ENCODE data around the gene SLC6A7.

The SLC6A7 gene

DNA sequence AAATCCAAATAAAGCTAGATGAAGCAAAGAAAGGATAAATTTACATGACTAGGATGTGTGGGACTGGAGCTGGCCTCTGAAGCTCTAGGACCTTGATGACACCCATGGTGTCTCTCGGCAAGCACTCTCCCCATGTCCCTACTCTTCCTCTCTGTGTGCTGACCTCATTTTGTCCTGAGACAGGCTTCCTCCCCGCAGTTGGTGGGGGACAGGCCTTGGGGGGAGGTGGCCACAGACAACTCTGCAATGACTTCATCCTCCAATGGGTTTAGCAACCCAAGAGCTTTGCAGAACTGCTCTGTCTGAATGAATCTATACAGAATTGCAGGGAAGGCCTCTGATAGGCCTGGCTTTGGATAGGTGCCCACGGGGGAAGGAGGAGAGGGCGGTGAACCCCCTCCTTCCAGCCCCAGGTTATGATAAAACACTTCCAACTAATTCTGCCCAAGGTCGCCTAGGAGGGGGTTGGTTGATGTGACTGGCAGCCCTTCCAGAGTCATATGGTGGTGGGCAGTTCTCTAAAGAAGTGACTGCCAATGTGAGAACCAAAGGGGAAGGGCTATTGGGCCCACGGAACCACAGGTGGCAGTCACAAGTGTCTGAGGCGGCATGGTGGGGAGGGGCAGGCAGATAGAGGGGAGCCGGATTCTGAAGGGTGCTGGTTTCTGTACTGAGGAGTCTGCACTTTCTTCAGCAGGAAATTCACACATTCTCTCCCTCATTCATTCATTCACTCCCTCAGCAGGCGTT is 6.0 kb downstream of the SLC6A7 start:
- no peak for DNase-seq

DNA sequence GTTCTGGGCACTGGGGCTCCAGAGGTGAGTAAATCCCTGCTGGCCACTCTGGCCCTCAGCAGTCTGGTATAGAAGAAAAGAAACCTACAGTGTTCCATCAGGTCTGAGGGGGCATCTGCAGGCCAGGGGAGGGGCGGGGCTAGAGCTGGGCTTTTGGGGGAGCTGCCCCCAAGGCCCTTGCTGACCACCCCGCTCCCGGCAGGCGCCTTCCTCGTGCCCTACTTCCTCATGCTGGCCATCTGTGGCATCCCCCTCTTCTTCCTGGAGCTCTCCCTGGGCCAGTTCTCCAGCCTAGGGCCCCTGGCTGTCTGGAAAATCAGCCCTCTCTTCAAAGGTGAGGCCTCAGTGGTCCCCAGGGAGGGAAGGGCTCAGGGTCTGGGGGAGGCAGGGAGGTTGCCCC is 6.7 kb downstream of the SLC6A7 start:
- no peak for DNase-seq

DNA sequence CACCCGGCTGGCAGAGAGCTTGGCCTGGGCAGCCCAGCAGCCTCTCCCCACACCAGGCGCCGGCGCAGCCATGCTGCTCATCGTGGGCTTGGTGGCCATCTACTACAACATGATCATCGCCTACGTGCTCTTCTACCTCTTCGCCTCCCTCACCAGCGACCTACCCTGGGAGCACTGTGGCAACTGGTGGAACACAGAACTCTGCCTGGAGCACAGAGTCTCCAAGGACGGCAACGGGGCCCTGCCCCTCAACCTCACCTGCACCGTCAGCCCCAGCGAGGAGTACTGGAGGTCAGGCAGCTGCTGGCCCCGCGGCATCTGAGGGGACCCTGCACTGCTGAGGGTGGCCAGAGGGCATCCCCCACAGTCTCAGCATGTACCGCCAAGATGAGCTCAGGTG is 7.1 kb downstream of the SLC6A7 start:
- no peak for DNase-seq

DNA sequence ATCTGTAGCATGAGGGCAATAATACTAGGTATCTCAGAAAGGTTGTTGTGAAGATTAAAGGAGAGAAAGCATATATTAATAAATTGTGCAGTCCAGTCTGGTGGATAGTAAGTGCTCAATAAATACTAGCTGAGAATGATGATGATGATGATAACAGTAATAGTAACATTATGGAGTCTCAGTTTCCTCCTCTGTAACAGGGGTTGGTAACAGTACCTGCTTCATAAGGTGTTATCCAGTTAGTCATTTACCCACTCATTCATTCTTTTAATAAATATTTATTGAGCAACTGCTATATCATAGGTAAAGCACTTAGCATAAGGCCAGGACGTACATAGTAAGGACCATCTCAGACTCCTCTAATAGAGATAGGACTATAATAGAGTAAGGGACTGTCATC is 7.6 kb downstream of the SLC6A7 start:
- DNase-seq = no peak

DNA sequence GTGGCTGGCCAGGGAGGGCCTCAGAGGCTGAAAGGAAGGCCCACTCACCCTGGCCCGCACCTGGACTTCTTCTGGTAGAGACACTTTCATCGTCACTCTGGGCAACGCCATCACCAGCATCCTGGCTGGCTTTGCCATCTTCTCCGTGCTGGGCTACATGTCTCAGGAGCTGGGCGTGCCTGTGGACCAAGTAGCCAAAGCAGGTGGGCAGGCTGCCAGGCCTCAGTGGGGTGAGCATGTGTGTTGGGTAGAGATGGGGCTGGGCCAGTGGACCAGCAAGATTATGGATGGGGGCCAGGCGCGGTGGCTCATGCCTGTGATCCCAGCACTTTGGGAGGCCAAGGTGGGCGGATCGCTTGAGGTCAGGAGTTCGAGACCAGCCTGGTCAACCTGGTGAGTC is 12.6 kb downstream of the SLC6A7 start:
- DNase-seq = no peak

DNA sequence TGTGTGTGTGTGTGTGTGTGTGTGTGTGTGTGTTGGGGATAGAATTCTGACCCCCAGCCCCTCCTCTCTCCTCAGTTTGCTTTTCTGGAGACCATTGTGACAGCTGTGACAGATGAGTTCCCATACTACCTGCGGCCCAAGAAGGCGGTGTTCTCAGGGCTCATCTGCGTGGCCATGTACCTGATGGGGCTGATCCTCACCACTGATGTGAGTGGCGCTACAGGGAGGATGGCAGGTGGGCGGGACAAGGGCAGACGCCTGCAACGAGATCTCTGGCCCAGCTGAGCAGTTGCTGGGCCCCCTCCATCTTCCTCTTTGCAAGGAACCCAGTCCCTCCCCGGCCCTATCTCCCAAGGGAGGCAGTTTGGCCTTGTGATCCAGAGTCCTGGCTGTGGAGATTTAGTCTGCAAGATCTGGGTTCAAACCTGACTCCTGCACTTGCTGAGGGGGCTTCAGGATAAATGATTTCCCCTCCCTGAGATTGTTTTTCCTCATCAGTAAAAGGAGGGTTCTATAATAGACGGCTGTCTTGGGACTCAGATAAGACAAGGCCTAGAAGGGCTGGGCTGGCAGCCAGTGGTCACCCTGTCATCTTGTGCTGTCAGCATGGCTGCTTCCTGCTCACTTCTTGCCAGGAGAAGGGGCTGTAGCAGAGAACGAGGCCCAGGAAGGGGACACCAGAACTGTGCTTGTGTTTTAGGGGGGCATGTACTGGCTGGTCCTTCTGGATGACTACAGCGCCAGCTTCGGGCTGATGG is 14.1 kb downstream of the SLC6A7 start:
- no peak for DNase-seq

DNA sequence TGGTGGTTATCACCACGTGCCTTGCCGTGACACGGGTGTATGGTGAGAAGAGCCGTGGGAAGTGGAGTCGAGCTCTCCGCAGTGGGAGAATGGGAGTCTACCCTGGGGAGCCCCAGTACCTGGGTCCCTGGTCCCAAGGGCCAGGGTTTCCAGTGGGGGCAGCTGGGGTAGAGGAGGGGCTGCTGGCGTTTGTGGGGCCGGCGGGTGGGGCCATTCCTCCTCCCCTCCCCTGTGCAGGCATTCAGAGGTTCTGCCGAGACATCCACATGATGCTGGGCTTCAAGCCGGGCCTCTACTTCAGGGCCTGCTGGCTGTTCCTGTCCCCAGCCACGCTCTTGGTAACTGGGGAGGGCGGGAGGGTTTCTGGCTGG is 14.7 kb downstream of the SLC6A7 start:
- no peak for DNase-seq

DNA sequence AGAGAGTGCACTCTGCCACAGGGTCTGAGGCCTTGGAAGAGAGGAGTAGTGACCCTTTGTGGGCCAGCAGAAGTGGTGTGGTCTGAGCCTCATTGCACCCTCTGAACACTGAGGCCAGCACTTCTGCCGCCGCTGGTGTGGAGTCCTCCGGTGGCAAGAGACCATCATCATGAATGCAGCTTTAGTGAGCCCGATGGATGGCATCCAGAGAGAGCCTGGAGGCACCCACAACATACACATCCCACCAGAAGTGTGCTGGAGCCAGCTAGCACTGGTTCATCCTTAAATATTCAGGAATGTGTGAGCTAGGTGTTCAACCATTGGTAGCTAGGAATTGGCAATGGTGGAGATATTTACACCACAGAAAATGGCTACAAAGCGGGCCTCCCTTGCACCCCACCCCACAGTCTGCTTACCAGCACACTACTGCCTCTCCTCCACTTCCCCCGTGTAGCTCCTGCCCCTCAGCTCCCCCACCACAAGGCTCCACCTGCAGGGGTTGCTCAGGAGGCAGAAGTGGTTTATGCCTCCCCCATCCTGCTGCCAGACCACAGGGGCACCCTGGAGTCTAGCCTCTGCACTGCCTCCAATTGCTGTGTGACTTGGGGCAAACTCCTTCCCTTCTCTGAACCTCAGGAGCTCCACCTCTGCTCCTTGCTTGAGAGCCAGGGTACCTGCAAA is 16.4 kb downstream of the SLC6A7 start:
- no peak for DNase-seq

DNA sequence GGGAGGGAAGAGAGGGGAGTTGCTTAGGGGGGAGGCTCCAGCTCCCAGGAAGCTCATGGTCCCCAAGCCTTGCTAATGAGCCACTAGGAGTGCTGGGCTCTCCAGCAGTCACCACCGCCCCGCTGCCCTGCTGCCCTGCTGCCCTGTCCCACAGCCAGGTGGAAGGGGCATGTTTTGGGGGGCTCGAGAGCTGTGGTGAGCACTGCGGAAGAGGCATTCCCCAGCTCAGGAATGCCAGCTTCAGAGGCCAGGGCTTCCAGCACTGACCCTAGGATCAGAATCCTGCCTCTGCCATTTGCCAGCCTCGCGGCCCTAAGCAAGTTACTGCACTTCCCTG is 16.9 kb downstream of the SLC6A7 start:
- DNase-seq = no peak

DNA sequence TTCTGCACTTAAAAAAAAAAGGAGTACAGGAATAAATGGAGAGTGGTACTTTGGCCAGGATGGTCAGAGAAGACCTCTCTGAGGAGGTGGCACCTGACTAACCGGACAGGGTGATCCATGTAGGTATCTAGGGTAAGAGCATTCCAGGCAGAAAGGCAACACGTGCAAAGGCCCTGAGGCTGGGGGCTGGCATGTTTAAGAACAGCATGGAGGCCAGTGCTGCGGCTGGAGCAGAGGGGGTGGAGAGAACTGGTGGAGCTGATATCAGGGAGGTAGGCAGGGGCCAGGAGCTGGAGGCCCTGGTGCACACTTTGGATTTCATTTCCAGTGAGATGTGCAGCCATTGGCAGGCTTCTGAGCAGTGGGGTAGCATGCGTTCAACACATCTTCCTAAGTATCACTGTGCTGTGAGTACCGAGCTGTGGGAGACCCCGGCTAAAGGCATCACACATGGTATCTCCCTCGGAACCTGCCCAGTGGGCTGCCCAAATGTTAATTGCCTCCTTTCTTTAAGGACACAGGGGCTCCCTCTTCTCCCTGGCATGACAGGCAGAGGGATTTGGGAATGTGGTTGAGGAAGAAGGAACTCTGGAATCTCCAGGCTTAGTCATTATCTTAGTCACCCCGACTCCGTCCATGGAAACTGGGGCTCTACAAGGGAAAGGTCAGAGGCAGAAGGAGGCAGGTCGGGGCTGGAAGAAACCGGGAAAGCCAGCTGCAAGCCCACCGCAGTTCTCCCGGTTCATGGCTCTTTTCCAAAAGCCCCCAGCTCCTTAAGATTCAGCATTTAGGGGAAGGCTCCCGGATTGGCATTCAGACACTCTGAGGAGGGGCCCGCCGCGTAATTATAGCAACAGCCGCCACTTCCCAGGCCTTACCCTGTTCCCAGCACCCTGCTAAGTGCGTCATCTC is 18.6 kb downstream of the SLC6A7 start:
- DNase-seq = peak; percentile 63

DNA sequence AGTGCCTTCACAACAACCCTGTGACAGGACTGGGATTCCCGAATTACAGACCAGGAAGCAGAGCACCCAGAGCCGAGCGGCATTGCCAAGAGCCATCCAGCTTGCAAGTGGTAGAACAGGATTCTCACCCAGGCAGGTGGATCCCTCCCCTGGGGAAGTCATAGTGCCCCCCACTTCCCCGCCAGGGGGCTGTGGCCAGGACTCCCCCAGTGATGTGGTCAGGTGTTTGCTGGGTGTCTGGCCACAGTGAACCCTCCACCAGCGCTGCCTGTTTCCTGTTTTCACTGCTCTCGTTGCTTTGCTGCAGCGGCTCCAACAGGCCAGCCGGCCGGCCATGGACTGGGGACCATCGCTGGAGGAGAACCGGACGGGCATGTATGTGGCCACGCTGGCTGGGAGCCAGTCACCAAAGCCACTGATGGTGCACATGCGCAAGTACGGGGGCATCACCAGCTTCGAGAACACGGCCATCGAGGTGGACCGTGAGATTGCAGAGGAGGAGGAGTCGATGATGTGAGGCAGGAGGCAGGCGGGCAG is 19.3 kb downstream of the SLC6A7 start:
- peak; percentile 51 for DNase-seq

DNA sequence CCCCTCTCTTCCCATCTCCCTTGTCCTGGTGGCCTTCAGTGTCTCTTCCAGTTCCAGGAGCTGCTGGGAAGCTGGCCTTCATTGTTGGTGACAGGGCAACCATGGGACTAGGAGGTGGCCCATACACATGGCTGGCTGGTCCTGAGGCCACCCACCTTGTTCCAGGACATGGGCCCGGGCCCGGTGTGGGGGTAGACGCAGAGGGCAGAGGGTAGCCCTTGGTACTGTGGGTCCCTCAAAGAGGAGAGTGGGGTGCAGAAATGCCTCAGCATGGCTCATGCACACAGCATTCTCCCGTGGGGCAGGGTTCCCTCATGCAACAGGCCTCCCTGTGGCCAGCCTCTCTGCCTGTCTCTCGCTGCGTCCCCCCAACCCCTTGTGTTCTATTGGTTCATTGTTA is 20.8 kb downstream of the SLC6A7 start:
- DNase-seq = no peak

DNA sequence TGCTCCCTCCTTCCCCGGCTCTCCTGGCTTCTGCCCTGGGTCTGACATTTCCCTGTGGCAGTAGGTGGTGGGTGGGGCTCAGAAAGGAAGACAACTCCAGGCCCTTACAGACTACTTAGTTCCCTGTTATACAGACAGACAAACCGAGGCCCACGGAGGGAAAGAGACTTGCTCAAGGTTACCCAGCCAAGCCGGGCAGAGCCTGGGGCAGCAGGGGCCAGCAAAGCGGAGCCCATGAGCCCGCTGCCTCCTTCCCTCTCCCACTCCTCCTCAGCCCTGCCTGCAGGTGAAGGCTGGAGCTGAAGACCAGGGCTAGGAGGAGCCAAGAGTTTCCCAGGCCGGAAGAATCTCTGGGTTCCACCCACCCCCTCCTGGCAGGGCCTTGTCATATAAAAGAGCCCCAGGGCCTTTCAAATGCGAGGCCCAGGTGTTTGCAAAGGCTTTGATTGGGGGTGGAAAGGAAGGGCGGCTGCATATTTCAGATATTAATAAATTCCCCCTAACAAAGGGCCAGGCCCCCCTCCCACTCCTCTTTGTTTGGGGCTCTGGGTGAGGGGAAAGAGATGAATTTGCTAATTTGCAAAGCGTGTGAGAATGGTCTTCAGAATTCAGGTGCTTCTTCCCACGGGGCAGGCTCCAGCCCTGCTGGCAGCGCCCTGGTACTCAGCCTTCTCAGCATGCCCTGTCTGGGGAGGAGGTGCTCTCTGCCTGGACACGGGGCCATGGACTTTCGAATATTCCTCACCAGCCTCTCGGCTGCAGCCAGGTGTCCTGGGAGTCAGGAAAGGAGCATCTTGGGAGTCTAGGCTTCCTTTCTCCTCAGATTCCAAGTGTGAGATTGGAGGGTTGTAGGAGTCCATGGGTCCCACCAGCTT is 21.5 kb downstream of the SLC6A7 start:
- DNase-seq = no peak

DNA sequence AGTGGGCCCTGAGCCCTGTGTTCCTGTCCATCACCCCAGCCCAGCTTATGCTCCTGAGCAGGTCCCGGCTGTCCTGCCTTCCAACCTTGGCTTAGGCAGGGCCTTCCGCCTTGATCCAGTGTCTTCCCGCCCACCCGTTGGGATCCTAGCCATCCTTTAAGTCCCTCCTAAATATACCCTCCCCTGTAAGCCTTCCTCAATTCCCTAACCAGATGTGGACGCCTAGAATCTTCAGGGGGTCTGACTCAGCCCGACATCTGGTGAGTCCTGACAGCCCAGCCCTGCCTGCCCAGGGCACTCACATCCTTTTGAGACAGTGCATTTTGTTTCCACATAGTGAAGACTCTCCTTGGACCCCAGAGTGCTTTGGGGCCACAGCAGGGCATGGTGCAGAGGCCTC is 23.7 kb downstream of the SLC6A7 start:
- peak; percentile 83 for DNase-seq

DNA sequence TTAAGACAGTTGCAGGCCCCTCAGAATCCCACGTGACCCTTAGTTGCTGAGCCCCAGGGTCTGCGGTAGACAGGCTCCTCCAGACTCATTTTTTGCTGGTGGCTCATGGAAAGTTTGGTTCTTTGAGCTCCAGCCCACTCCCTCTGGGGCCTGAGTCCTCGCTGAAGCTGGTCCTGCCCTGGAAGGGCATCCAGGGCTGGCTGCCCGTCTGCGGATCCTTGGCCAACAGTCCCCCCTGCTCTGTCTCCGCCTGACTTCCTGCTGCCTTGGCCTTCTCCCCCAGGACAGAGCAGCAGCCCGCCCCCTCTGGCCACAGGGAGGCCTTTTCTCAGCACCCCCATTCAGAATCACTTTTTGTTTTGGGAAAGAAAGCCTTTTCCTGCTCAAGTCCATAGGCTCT is 24.4 kb downstream of the SLC6A7 start:
- DNase-seq = peak; percentile 86

DNA sequence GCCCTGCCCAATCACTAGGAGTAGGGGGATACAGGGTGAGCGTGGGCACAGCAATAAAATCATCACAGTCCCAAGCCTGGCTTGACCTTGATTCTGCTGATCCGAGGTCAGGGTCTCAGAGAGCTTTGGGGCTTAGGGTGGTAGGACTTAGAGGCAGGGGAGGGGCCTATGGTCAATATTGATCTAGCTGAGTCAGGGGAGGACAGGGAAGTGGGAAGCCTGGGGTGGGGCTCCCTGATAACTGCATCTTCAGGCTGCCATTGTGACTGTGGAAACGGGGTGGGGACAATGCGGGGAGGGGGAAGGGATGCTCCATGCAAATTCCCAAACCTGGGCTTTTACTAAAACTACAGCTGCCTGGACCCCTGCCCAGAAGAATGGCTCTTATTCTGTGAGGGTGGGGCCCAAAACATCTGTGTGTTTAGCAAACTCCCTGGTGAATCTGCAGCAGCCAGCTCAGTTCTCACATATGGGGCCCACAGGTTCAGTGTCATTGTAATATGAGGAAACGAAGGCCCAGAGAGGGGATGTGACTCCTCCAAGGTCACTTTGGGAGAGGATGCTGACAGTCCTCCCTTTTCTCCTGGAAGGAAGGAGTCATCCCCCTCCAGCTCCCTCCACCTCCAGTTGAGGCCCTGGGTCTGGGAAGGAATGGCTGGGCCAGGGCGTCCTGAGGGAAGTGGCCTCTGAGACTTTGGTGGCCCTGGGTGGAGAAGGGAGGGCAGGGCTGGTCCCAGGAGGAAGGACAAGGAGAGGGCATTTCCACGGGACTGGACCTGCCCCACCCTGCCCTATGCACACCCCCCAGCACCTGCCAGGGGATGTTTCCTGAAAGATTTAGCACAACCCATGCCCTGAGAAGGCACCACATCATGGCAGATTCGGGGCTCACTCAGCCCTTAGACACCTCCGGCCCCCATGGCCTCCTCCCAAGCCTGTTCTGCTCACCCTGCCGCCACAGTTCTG is 26.4 kb downstream of the SLC6A7 start:
- DNase-seq = no peak

DNA sequence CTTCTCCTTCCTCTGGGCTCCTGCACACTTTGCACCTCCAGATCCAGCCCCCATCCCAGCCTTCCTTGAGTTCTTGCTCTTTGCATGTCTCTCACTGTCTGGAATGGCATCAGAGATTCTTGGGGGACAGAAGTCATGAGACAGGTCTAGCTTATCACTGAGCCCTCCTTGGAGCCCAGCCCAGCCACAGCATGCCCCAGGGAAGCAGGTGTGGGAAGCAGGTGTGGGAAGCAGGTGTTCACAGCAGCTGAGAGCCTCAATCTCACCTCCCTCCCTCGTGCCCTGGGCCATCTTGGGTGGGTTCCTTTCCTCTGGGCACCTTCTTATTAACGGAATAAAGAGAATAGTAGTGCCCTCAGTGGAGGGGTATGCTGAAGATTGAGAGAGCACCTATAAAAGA is 27.2 kb downstream of the SLC6A7 start:
- DNase-seq = no peak

DNA sequence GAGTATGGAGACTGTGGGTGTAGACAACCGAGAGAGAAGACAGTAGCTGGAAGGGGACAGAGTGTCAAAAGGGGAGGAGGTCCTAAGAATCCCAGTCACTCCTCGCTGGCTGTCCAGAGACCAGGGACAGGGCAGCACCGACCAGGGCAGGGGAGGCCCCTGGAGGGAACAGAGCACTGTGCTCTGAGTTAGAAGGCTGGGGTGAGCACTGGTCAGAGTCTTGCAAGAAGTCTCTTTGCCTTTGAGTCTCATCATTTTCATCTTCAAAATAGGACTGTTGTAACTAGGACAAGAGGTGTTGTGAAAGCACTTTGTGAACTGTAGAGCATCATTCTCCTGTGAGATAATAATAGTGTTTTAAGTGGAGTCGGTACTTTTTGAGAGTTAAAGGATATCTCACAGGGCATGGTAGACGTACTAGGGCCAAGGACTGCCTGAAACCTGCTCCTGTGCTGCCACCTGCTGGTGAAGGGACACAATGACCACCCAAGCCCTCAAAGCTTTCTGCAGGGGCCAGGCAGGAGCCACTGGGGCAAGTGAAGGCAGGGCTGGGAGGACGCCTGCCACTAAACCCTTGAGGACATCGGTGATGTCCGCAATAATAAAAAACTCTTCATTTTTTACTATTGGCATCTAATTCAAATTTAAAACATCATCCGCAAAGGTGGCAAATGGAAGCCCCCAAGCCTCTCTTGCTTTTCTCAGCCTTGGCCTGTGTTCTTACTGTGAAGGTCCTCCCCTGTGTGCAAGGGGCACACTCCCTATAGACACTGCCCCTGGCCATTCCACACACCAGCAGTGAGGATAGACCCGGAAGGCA is 28.2 kb downstream of the SLC6A7 start:
- DNase-seq = peak; percentile 84

DNA sequence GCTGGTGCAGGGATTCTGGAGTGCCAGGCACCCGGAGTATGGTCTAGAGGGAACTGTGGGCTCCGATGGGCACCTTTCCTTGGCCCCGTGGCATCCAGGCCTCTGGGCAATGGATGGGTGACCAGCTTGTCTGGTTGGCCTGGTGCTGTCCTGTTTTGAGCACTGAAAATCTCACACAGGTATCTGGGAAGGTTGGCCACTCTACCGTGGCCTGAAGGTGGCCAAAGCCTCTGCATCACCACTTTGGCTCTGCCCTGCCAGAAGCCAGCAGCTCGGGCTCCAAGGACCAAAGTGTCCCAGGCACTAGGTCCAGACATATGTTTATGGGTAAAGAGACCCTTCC is 28.8 kb downstream of the SLC6A7 start:
- no peak for DNase-seq

DNA sequence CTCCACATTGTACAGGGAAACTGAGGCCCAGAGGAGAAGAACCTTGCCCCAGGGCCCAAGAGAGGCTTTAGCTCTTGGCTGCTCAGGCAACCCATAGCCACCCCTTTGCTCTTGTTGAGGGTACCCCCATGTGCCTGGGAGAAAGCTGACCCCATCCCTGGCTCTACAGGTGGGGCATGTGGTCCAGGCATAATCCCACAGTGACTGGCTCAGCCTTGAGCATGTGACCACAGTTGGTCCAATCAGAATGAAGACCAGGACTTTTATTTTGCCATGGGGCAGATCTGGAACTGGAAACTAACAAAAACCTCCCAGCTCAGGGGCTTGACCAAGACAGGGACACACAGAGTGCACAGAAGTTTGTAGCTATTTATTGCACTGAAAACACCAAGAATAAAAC is 29.3 kb downstream of the SLC6A7 start:
- no peak for DNase-seq

Measured in fibroblast of skin of scalp (primary cell).